Esophagus muscularis mucosa (tissue), 4 donors: ENCODE results near the gene ZDHHC20. TPM values are rescaled to one million over a fixed set of nuclear protein-coding genes. Genes with fewer than 3 reads are reported as not detected.

ENCODE experiments used
- DNase-seq: peaks from one replicate; pipeline ENCODE4 v3.0.0-alpha.2; 2017; ENCODE audit errors: extremely low spot score
- H3K27ac ChIP-seq, 4 donors: fragments of 200-600 bp; sonication (generic); replicated peaks in 1 of 4; 1 replicate in 3 of 4; 2 replicates in 1 of 4; pipeline ENCODE4 v1.5.1; 2016 to 2019; ENCODE audit warnings: mild to moderate bottlenecking in 1 of 4
- H3K27me3 ChIP-seq, 4 donors: fragments of 200-600 bp; sonication (generic); one replicate each; pipeline versions ENCODE4 v1.5.1 to v1.6.0; 2016 to 2019
- H3K36me3 ChIP-seq, 4 donors: fragments of 200-600 bp; sonication (generic); one replicate each; pipeline ENCODE4 v1.5.1; 2016 to 2019
- H3K4me1 ChIP-seq, 4 donors: fragments of 200-600 bp; sonication (generic); one replicate each; pipeline ENCODE4 v1.5.1; 2016 to 2019
- H3K4me3 ChIP-seq, 4 donors: fragments of 200-600 bp; sonication (generic); 1 replicate in 2 of 4; 2 replicates in 2 of 4; pipeline ENCODE4 v1.5.1; 2016 to 2019; ENCODE audit warnings: mild to moderate bottlenecking in 4 of 4, moderate library complexity in 1 of 4
- H3K9me3 ChIP-seq, 4 donors: fragments of 200-600 bp; sonication (generic); 1 replicate in 3 of 4; 2 replicates in 1 of 4; pipeline ENCODE4 v1.5.1; 2016 to 2019
- EP300 ChIP-seq: sonication (generic); formaldehyde crosslinking; IDR thresholded peaks from one replicate; pipeline ENCODE4 v1.6.1; 2017; ENCODE audit warnings: antibody characterized with exemption
- POLR2A ChIP-seq: fragments of 450-650 bp; IDR thresholded peaks from one replicate; pipeline ENCODE4 v1.6.1; 2017; ENCODE audit warnings: antibody characterized with exemption, moderate library complexity, mild to moderate bottlenecking, low read depth
- POLR2AphosphoS5 ChIP-seq, 2 donors: sonication (generic); formaldehyde crosslinking; IDR thresholded peaks; one replicate each; pipeline ENCODE4 v1.6.1; 2017; ENCODE audit warnings: antibody characterized with exemption in 2 of 2
- WGBS: methylation state at CpG from one replicate; pipeline ENCODE4 v1.1.5; 2018; 5-methylcytosine and 5-hydroxymethylcytosine counted together
- intact Hi-C: fragments of 100-400 bp; cut with DNase I; formaldehyde crosslinking; loops from one replicate; pipeline ENCODE4 v1.15.1; 2023
- total RNA-seq, 4 donors: library from RNA; depleted of rRNA; stranded (reverse); fragments of >200 nt; gene quantifications; one replicate each; pipeline versions ENCODE4 v1.1.0 to v1.2.1, GENCODE V29; 2016
- TF ChIP-seq, protein P1 (sequence below), 3 experiments: fragments of 200-600 bp in 2 of 3; fragments of 450-650 bp in 1 of 3; sonication (generic) in 2 of 3; IDR thresholded peaks; one replicate each; pipeline ENCODE4 v1.5.1; 2017 to 2019; ENCODE audit warnings: antibody characterized with exemption in 3 of 3, mild to moderate bottlenecking in 2 of 3, moderate library complexity in 1 of 3

Gene ZDHHC20
- total RNA-seq, 4 donors from 2014 or later = 47.4 to 53.3 (median 50.2) TPM

DNA sequence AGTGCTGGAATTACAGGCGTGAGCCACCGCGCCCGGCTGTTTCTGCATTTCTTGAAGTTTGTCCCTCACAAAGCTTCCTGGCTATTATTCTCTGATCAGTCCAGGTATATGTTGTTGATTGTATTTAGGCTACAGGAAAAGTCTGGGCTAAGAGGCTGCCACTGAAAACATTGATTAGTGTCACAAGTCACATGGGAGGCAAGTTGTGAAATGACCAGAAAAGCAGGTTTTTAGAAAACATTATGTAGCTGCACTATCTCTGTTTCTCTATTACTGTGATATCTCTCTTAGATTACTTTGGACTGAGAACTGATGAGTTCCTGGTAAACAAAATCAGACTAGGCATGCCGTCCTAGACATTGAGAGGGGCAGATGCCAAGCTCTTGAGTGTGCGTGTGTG, 16.0 kb upstream of the ZDHHC20 start:
- H3K4me3 ChIP-seq = no peak overlapping the region
- no peak overlapping the region for H3K27ac ChIP-seq
- H3K9me3 ChIP-seq = peaks cover 0 to 11% (median 5%) of the 10 kb centered on the region in 4 donors
- H3K27me3 ChIP-seq = no peaks in the 10 kb centered on the region
- 71% methylated on average over 6 of the region's 6 CpGs for WGBS
- DNase-seq = no peak
- intact Hi-C loops = loop anchor here (5.0 kb wide), 2 partner anchors 298 to 363 kb away; partner anchors contain the start of genes MRPL57 and SKA3
- TF ChIP-seq, protein P1, sequence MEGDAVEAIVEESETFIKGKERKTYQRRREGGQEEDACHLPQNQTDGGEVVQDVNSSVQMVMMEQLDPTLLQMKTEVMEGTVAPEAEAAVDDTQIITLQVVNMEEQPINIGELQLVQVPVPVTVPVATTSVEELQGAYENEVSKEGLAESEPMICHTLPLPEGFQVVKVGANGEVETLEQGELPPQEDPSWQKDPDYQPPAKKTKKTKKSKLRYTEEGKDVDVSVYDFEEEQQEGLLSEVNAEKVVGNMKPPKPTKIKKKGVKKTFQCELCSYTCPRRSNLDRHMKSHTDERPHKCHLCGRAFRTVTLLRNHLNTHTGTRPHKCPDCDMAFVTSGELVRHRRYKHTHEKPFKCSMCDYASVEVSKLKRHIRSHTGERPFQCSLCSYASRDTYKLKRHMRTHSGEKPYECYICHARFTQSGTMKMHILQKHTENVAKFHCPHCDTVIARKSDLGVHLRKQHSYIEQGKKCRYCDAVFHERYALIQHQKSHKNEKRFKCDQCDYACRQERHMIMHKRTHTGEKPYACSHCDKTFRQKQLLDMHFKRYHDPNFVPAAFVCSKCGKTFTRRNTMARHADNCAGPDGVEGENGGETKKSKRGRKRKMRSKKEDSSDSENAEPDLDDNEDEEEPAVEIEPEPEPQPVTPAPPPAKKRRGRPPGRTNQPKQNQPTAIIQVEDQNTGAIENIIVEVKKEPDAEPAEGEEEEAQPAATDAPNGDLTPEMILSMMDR (IDR thresholded peaks at IDR 0.05) = no peak
- TF ChIP-seq POLR2AphosphoS5 (IDR thresholded peaks at IDR 0.05) (no peak), EP300 (no peak), POLR2A (no peak)
- H3K4me1 ChIP-seq = peaks cover 0 to 20% (median 17%) of the 10 kb centered on the region in 4 donors
- H3K36me3 ChIP-seq = no peaks in the 10 kb centered on the region

DNA sequence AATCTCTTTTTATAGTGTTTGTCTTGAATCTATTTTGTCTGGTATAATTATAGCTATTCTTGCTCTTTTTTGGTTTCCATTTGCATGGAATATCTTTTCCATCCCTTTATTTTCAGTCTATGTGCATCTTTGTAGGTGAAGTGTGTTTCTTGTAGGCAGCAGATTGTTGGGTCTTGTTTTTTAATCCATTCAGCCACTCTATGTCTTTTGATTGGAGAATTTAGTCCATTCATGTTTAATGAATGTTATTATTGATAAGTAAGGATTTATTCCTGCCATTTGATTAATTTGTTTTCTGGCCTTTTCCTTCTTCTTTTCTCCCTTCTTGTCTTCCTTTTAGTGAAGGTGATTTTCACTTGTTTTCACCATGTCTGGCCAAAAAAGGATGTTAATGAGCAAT, 11.7 kb upstream of the ZDHHC20 start:
- Histone ChIP-seq H3K4me3 (no peak overlapping the region), H3K9me3 (peaks cover 0 to 11% (median 5%) of the 10 kb centered on the region in 4 donors), H3K27me3 (no peaks in the 10 kb centered on the region), H3K36me3 (no peaks in the 10 kb centered on the region), H3K27ac (no peak overlapping the region), H3K4me1 (no peaks in the 10 kb centered on the region)
- no peak for DNase-seq
- intact Hi-C loops = no loop called here
- TF ChIP-seq POLR2AphosphoS5 (IDR thresholded peaks at IDR 0.05) (no peak), EP300 (no peak), POLR2A (no peak)
- TF ChIP-seq, protein P1 (IDR thresholded peaks at IDR 0.05) = no peak

DNA sequence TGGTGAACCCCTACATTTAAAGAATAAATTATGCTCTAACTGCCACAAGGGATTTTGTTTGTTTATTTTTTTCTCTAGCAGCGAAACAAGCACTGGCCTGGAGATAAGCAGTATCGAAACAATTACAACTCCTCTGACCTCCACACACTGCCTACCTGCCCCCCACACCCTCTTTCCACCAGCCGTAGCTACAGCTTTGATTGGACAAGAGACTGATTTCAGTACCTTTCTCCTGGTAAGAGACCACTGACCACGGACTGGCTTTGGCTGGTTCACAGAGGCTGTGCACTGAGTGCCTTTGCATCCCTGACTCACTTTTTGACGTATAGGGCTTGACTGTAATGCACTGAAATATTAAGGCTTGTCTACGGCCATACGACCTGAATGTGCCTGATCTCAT, 7.4 kb upstream of the ZDHHC20 start:
- Histone ChIP-seq H3K9me3 (peaks cover 0 to 11% (median 5%) of the 10 kb centered on the region in 4 donors), H3K27ac (no peak overlapping the region), H3K4me1 (no peaks in the 10 kb centered on the region), H3K27me3 (no peaks in the 10 kb centered on the region), H3K4me3 (no peak overlapping the region), H3K36me3 (no peaks in the 10 kb centered on the region)
- DNase-seq = no peak
- WGBS = 68% methylated on average over 7 of the region's 7 CpGs
- intact Hi-C loops = no loop called here
- TF ChIP-seq, protein P1 (IDR thresholded peaks at IDR 0.05) = no peak
- TF ChIP-seq POLR2AphosphoS5 (IDR thresholded peaks at IDR 0.05) = no peak
- TF ChIP-seq EP300 = no peak
- TF ChIP-seq POLR2A = no peak

DNA sequence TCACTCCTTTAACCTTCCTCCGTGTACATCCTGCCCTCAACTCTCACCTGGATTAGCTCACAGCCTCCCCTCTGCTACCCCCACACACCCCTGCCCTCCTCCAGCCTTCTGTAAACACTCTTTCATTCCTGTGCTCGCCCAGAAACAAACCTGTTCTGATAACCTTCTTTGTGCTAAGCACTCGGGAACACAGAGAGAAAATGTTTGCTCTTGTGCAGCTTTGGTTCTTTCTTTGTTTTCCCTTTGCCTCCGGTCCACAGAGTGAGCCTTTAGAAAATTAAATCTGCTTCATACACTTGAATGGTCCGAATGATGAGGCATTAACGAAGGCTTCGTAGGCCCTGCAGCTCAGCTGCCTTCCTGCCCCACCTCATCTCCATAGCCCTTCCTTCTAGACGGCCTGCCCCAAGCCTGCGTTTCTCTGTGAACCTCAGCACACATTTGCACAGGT, 6.6 kb upstream of the ZDHHC20 start:
- H3K9me3 ChIP-seq = peaks cover 0 to 4% (median under 1%) of the 10 kb centered on the region in 4 donors
- DNase-seq = no peak
- WGBS = 65% methylated on average over 9 of the region's 9 CpGs
- intact Hi-C loops = no loop called here
- TF ChIP-seq, protein P1 (IDR thresholded peaks at IDR 0.05) = no peak
- TF ChIP-seq EP300 (no peak), POLR2AphosphoS5 (IDR thresholded peaks at IDR 0.05) (no peak), POLR2A (no peak)
- H3K4me1 ChIP-seq = no peaks in the 10 kb centered on the region
- no peak overlapping the region for H3K27ac ChIP-seq
- H3K4me3 ChIP-seq = no peak overlapping the region
- H3K27me3 ChIP-seq = no peaks in the 10 kb centered on the region
- no peaks in the 10 kb centered on the region for H3K36me3 ChIP-seq

DNA sequence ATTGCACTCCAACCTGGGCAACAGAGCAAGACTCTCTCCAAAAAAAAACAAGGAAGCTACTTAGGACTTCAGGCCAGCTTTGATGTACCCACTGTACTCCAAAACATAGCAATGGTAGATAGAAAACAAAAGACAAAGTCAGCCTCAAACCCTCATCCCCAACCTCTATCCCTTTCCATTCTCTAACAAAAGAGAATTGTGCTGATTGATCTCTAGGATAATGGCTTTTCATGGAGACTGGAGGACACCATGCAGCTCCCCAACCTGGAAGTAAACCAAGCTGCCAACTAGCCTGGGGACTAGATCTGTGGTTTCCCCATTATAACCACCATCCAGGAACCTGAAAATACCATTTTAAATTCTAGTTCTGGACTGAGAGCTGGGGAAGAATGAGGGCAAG, 4.3 kb upstream of the ZDHHC20 start:
- H3K9me3 ChIP-seq = no peaks in the 10 kb centered on the region
- no peak for TF ChIP-seq EP300
- no peak for TF ChIP-seq POLR2A
- no peak for TF ChIP-seq POLR2AphosphoS5 (IDR thresholded peaks at IDR 0.05)
- TF ChIP-seq, protein P1 (IDR thresholded peaks at IDR 0.05) = no peak
- intact Hi-C loops = no loop called here
- no peaks in the 10 kb centered on the region for H3K36me3 ChIP-seq
- H3K27ac ChIP-seq = no peak overlapping the region
- no peaks in the 10 kb centered on the region for H3K27me3 ChIP-seq
- H3K4me1 ChIP-seq = peaks cover 0 to under 1% (median 0%) of the 10 kb centered on the region in 4 donors
- no peak overlapping the region for H3K4me3 ChIP-seq
- no peak for DNase-seq
